Fibroblast of villous mesenchyme (primary cell): Measurements from ENCODE around the gene ZNF296. TPM values are rescaled to one million over a fixed set of nuclear protein-coding genes. Genes with fewer than 3 reads are reported as not detected.

Experiments used
- DNase-seq: peaks from one replicate; pipeline ENCODE4 v3.0.0-alpha.2; 2010; ENCODE audit warnings: low read depth
- H3K4me3 ChIP-seq: 2 replicates; pipeline ENCODE4 v1.5.1; 2011; ENCODE audit warnings: low read depth, mild to moderate bottlenecking, low read length
- CTCF ChIP-seq: IDR thresholded peaks from 2 replicates; pipeline ENCODE4 v1.5.1; 2012; ENCODE audit warnings: low read depth, mild to moderate bottlenecking, low read length; ENCODE audit not compliant: insufficient read depth
- total RNA-seq: library from RNA; depleted of rRNA; stranded (reverse); fragments of >200 nt; gene quantifications from 2 replicates; pipeline ENCODE4 v1.2.3, GENCODE V29; 2012

ZNF296 gene
- total RNA-seq, 1 donor: under 0.01 TPM

GRCh38 chr19:45038931-45039893, 37.1 kb downstream of the ZNF296 start, which contains the start of gene CLASRP:
CLASRP (plus strand) TSS chr19:45039045; CDS start chr19:45040213, 1,168 bp downstream.
- DNase-seq: peak; percentile 93

GRCh38 chr19:45037393-45038169, 38.7 kb downstream of the ZNF296 start:
- no peak for DNase-seq
- H3K4me3 ChIP-seq: no peak overlapping the region
- no peak for TF ChIP-seq CTCF

More at GRCh38 chr19:45038931-45039893, 37.1 kb downstream of the ZNF296 start, which contains the start of gene CLASRP:
- peak within 1 kb of the TSS; percentile 96 for H3K4me3 ChIP-seq
- TF ChIP-seq CTCF: no peak

GRCh38 chr19:45035755-45036154, 40.5 kb downstream of the ZNF296 start:
- H3K4me3 ChIP-seq: no peak overlapping the region
- TF ChIP-seq CTCF: no peak
- no peak for DNase-seq

- DNase-seq: no peak
Measured at GRCh38 chr19:45032421-45032820, 43.9 kb downstream of the ZNF296 start.

GRCh38 chr19:45030825-45031224, 45.5 kb downstream of the ZNF296 start:
- no peak for DNase-seq
- no peak for TF ChIP-seq CTCF
- H3K4me3 ChIP-seq: no peak overlapping the region

More at GRCh38 chr19:45032421-45032820, 43.9 kb downstream of the ZNF296 start:
- no peak for TF ChIP-seq CTCF
- H3K4me3 ChIP-seq: no peak overlapping the region

GRCh38 chr19:45027371-45027770, 48.9 kb downstream of the ZNF296 start:
- no peak for DNase-seq
- no peak for TF ChIP-seq CTCF
- no peak overlapping the region for H3K4me3 ChIP-seq
